DMS 273 (cell line): ENCODE measurements around the gene COL4A1.

Experiments used
- DNase-seq: peaks from one replicate; lab custom pipeline; 2025; ENCODE audit not compliant: unreplicated experiment; lab: John Stamatoyannopoulos, UW

COL4A1 gene

GRCh38 chr13:110294622-110295021, 12.3 kb downstream of the COL4A1 start:
- no peak for DNase-seq

- no peak for DNase-seq
Measured at GRCh38 chr13:110294146-110294545, 12.8 kb downstream of the COL4A1 start.

GRCh38 chr13:110293649-110294048, 13.3 kb downstream of the COL4A1 start:
- DNase-seq, result no peak

GRCh38 chr13:110293037-110293436, 13.9 kb downstream of the COL4A1 start:
- no peak for DNase-seq

- DNase-seq, result no peak
Measured at GRCh38 chr13:110291286-110291685, 15.7 kb downstream of the COL4A1 start.

GRCh38 chr13:110290826-110291225, 16.1 kb downstream of the COL4A1 start:
- DNase-seq, result no peak

- no peak for DNase-seq
Measured at GRCh38 chr13:110290153-110290552, 16.8 kb downstream of the COL4A1 start.

GRCh38 chr13:110289661-110290060, 17.3 kb downstream of the COL4A1 start:
- no peak for DNase-seq

- no peak for DNase-seq
Measured at GRCh38 chr13:110289174-110289573, 17.8 kb downstream of the COL4A1 start.

- no peak for DNase-seq
Measured at GRCh38 chr13:110286833-110287819, 19.8 kb downstream of the COL4A1 start.

- no peak for DNase-seq
Measured at GRCh38 chr13:110285991-110286832, 20.7 kb downstream of the COL4A1 start.

GRCh38 chr13:110284779-110285484, 22.0 kb downstream of the COL4A1 start:
- DNase-seq, result no peak

GRCh38 chr13:110283736-110284517, 23.0 kb downstream of the COL4A1 start:
- DNase-seq, result no peak

- DNase-seq, result no peak
Measured at GRCh38 chr13:110282316-110282841, 24.6 kb downstream of the COL4A1 start.

- DNase-seq, result no peak
Measured at GRCh38 chr13:110281736-110282135, 25.2 kb downstream of the COL4A1 start.

- no peak for DNase-seq
Measured at GRCh38 chr13:110280985-110281688, 25.8 kb downstream of the COL4A1 start.

GRCh38 chr13:110280231-110280813, 26.6 kb downstream of the COL4A1 start:
- DNase-seq, result no peak

- DNase-seq, result no peak
Measured at GRCh38 chr13:110279684-110280083, 27.3 kb downstream of the COL4A1 start.

- no peak for DNase-seq
Measured at GRCh38 chr13:110278859-110279258, 28.1 kb downstream of the COL4A1 start.
